ENCODE results near the gene EPN3. TPM values are rescaled to one million over a fixed set of nuclear protein-coding genes. Genes with fewer than 3 reads are reported as not detected.

The EPN3 gene
- total RNA-seq, 1 experiment from 2014 or later, result 20.5 TPM

- no TSS peak for BruUV-seq (replicated peaks)
- Histone ChIP-seq H3K36me3 (ENCODE audit: low read depth, low read length) (no peaks in the 10 kb centered on the region; the same call in 1 of the 2 replicates), H2AFZ (ENCODE audit: low read length) (no peak overlapping the region), H3K9me2 (replicated peaks; ENCODE audit: low read length) (no peaks in the 10 kb centered on the region), H3K4me3 (ENCODE audit: low read length) (no peak overlapping the region), H4K20me1 (ENCODE audit: low read length) (no peaks in the 10 kb centered on the region), H3K4me1 (ENCODE audit: insufficient read depth, low read length) (peaks cover 37% of the 10 kb centered on the region), H3K9me3 (ENCODE audit: low read length) (no peaks in the 10 kb centered on the region), H3F3A (ENCODE audit: low read length, unreplicated experiment) (no peaks in the 10 kb centered on the region), H3K79me2 (ENCODE audit: low read length) (peaks cover 13% of the 10 kb centered on the region), H3K4me2 (ENCODE audit: low read length) (no peak overlapping the region), H3K27ac (ENCODE audit: low read length) (no peak overlapping the region), H3K9ac (ENCODE audit: low read length) (no peak overlapping the region), H3K27me3 (ENCODE audit: low read length) (no peaks in the 10 kb centered on the region)
- ChIA-PET CTCF (no interaction called here), POLR2A (ENCODE audit: unreplicated experiment) (no interaction called here)
- no peak for DNase-seq
- intact Hi-C loops (cut with micrococcal nuclease), result no loop called here
- TF ChIP-seq EZH2 (IDR thresholded peaks at IDR 0.05; ENCODE audit: low read length, unreplicated experiment) (no peak), EZH2phosphoT487 (IDR thresholded peaks at IDR 0.05; ENCODE audit: borderline replicate concordance, low read length) (no peak), CTCF (conservative IDR thresholded peaks at IDR 0.05; ENCODE audit: low read depth, low read length) (no peak)
- ATAC-seq, result no peak
These were observed 12.0 kb downstream of the EPN3 start for GRCh38 chr17:50544516-50544915.

GRCh38 chr17:50545311-50545710 is 12.8 kb downstream of the EPN3 start:
- ATAC-seq, result no peak
- no peaks in the 10 kb centered on the region for H3K27me3 ChIP-seq (ENCODE audit: low read length)
- intact Hi-C loops (cut with micrococcal nuclease), result no loop called here
- no peaks in the 10 kb centered on the region for H4K20me1 ChIP-seq (ENCODE audit: low read length)
- CTCF ChIA-PET, result no interaction called here
- no peaks in the 10 kb centered on the region for H3K36me3 ChIP-seq (ENCODE audit: low read depth, low read length)
- BruUV-seq (replicated peaks), result no TSS peak
- TF ChIP-seq CTCF (conservative IDR thresholded peaks at IDR 0.05; ENCODE audit: low read depth, low read length) (no peak), EZH2phosphoT487 (IDR thresholded peaks at IDR 0.05; ENCODE audit: borderline replicate concordance, low read length) (no peak), EZH2 (IDR thresholded peaks at IDR 0.05; ENCODE audit: low read length, unreplicated experiment) (no peak)
- H3K4me1 ChIP-seq (ENCODE audit: insufficient read depth, low read length), result peaks cover 37% of the 10 kb centered on the region
- no peak overlapping the region for H3K4me3 ChIP-seq (ENCODE audit: low read length)
- no peaks in the 10 kb centered on the region for H3K9me3 ChIP-seq (ENCODE audit: low read length)
- no peak overlapping the region for H3K4me2 ChIP-seq (ENCODE audit: low read length)
- DNase-seq, result no peak
- H3F3A ChIP-seq (ENCODE audit: low read length, unreplicated experiment), result no peaks in the 10 kb centered on the region
- POLR2A ChIA-PET (ENCODE audit: unreplicated experiment), result no interaction called here
- no peaks in the 10 kb centered on the region for H3K9me2 ChIP-seq (replicated peaks; ENCODE audit: low read length)
- no peak overlapping the region for H2AFZ ChIP-seq (ENCODE audit: low read length)
- peaks cover 13% of the 10 kb centered on the region for H3K79me2 ChIP-seq (ENCODE audit: low read length)
- no peak overlapping the region for H3K27ac ChIP-seq (ENCODE audit: low read length)
- H3K9ac ChIP-seq (ENCODE audit: low read length), result no peak overlapping the region

GRCh38 chr17:50546701-50547034 is 14.1 kb downstream of the EPN3 start:
- BruUV-seq (replicated peaks), result no TSS peak
- H3K79me2 ChIP-seq (ENCODE audit: low read length), result peaks cover 13% of the 10 kb centered on the region
- no peaks in the 10 kb centered on the region for H3K9me3 ChIP-seq (ENCODE audit: low read length)
- H3F3A ChIP-seq (ENCODE audit: low read length, unreplicated experiment), result no peaks in the 10 kb centered on the region
- DNase-seq (no peak), ATAC-seq (no peak)
- H3K9ac ChIP-seq (ENCODE audit: low read length), result 0 out of 2 replicates have a peak overlapping the region, but pooled peaks have one; percentile 88
- H2AFZ ChIP-seq (ENCODE audit: low read length), result peak overlapping the region; percentile 69; the same call in 1 of the 2 replicates
- CTCF ChIA-PET, result interaction anchor here (1.7 kb wide), 1 partner anchor 79 kb away, joined by 6 read pairs; no protein-coding TSS in a partner anchor
- H3K27me3 ChIP-seq (ENCODE audit: low read length), result no peaks in the 10 kb centered on the region
- intact Hi-C loops (cut with micrococcal nuclease), result loop anchor here (1.0 kb wide), 4 partner anchors 80 to 295 kb away; no protein-coding TSS in a partner anchor
- POLR2A ChIA-PET (ENCODE audit: unreplicated experiment), result interaction anchor here (1.0 kb wide), 1 partner anchor 149 kb away, joined by 17 read pairs; no protein-coding TSS in a partner anchor
- no peaks in the 10 kb centered on the region for H3K9me2 ChIP-seq (replicated peaks; ENCODE audit: low read length)
- peaks cover 8% of the 10 kb centered on the region for H3K36me3 ChIP-seq (ENCODE audit: low read depth, low read length)
- TF ChIP-seq EZH2phosphoT487 (IDR thresholded peaks at IDR 0.05; ENCODE audit: borderline replicate concordance, low read length), result no peak
- TF ChIP-seq CTCF (conservative IDR thresholded peaks at IDR 0.05; ENCODE audit: low read depth, low read length), result no peak
- TF ChIP-seq EZH2 (IDR thresholded peaks at IDR 0.05; ENCODE audit: low read length, unreplicated experiment), result no peak
- peak overlapping the region; percentile 72; the same call in 1 of the 2 replicates for H3K4me3 ChIP-seq (ENCODE audit: low read length)
- H3K4me2 ChIP-seq (ENCODE audit: low read length), result peak overlapping the region; percentile 90
- H3K4me1 ChIP-seq (ENCODE audit: insufficient read depth, low read length), result peaks cover 31% of the 10 kb centered on the region
- H3K27ac ChIP-seq (ENCODE audit: low read length), result no peak overlapping the region
- H4K20me1 ChIP-seq (ENCODE audit: low read length), result no peaks in the 10 kb centered on the region

Measured in PC-3 (cell line).